DND-41 (cell line): ENCODE measurements around the gene LHX3.

Experiments
- ATAC-seq: fragments of 200-7000 bp; cut with Tn5 transposase; 3 replicates; pipeline ENCODE4 v1.9.1; 2021; ENCODE audit warnings: low read depth; ENCODE audit not compliant: insufficient read depth
- DNase-seq: peaks from one replicate; pipeline ENCODE4 v3.0.0-alpha.2; 2020
- H2AFZ ChIP-seq: 2 replicates; pipeline ENCODE4 v1.6.0; 2012; ENCODE audit warnings: low read depth, low read length
- H3K27ac ChIP-seq: 2 replicates; pipeline ENCODE4 v1.5.1; 2012; ENCODE audit warnings: low read length, inconsistent platforms
- H3K27me3 ChIP-seq: fragments of 200-600 bp; sonication (generic); 2 replicates; pipeline ENCODE4 v1.6.0; 2012; ENCODE audit warnings: low read length, mild to moderate bottlenecking, inconsistent platforms; ENCODE audit not compliant: insufficient read depth, poor library complexity
- H3K36me3 ChIP-seq: 2 replicates; pipeline ENCODE4 v1.5.1; 2012; ENCODE audit warnings: low read length, inconsistent platforms; ENCODE audit not compliant: insufficient read depth
- H3K4me1 ChIP-seq: 2 replicates; pipeline ENCODE4 v1.5.1; 2012; ENCODE audit warnings: mild to moderate bottlenecking, low read length; ENCODE audit not compliant: insufficient read depth
- H3K4me2 ChIP-seq: 2 replicates; pipeline ENCODE4 v1.6.0; 2012; ENCODE audit warnings: mild to moderate bottlenecking, moderate library complexity, low read length, inconsistent platforms; ENCODE audit not compliant: insufficient read depth
- H3K4me3 ChIP-seq, 2 experiments: fragments of 200-600 bp in 1 of 2; shearing (Covaris generic) in 1 of 2; 2 replicates each; pipeline ENCODE4 v1.5.1; 2012 to 2016; ENCODE audit warnings: inconsistent platforms in 2 of 2, low read length in 2 of 2, mild to moderate bottlenecking in 2 of 2, low read depth in 1 of 2, moderate library complexity in 1 of 2
- H3K79me2 ChIP-seq: 2 replicates; pipeline ENCODE4 v1.6.0; 2012; ENCODE audit warnings: low read length, inconsistent platforms; ENCODE audit not compliant: insufficient read depth
- H3K9ac ChIP-seq: 2 replicates; pipeline ENCODE4 v1.6.0; 2012; ENCODE audit warnings: low read depth, mild to moderate bottlenecking, inconsistent platforms, low read length, moderate library complexity
- H3K9me3 ChIP-seq: 2 replicates; pipeline ENCODE4 v1.5.1; 2012; ENCODE audit warnings: low read length, moderate library complexity, mild to moderate bottlenecking, inconsistent platforms; ENCODE audit not compliant: insufficient read depth, severe bottlenecking
- H4K20me1 ChIP-seq: 2 replicates; pipeline ENCODE4 v1.6.0; 2012; ENCODE audit warnings: low read length; ENCODE audit not compliant: insufficient read depth
- CTCF ChIP-seq: IDR thresholded peaks from 2 replicates; pipeline ENCODE4 v1.5.1; 2012; ENCODE audit warnings: borderline replicate concordance, low read length, moderate library complexity, mild to moderate bottlenecking; ENCODE audit not compliant: poor library complexity, severe bottlenecking; ENCODE audit errors: extremely low read depth
- EZH2 ChIP-seq: IDR thresholded peaks from 3 replicates; pipeline ENCODE4 v1.6.1; 2012; ENCODE audit warnings: borderline replicate concordance, low read depth, mild to moderate bottlenecking, moderate library complexity, low read length, inconsistent platforms; ENCODE audit not compliant: severe bottlenecking

Gene LHX3

GRCh38 chr9:136248951-136249876, 44.3 kb upstream of the LHX3 start:
- DNase-seq (no peak), ATAC-seq (no peak)
- Histone ChIP-seq H3K27ac (no peak overlapping the region), H3K4me1 (peaks cover 13% of the 10 kb centered on the region), H4K20me1 (peaks cover 7% of the 10 kb centered on the region; the same call in 1 of the 2 replicates), H3K9ac (no peak overlapping the region), H3K79me2 (peaks cover 11% of the 10 kb centered on the region), H2AFZ (no peak overlapping the region), H3K4me2 (no peak overlapping the region), H3K27me3 (no peaks in the 10 kb centered on the region), H3K9me3 (no peaks in the 10 kb centered on the region), H3K4me3 (no peak overlapping the region), H3K36me3 (no peaks in the 10 kb centered on the region)
- TF ChIP-seq EZH2 (no peak), CTCF (no peak)

- Histone ChIP-seq H3K9me3 (no peaks in the 10 kb centered on the region), H3K4me1 (peaks cover 24% of the 10 kb centered on the region), H4K20me1 (peaks cover 17% of the 10 kb centered on the region; the same call in 1 of the 2 replicates), H2AFZ (no peak overlapping the region), H3K79me2 (peaks cover 22% of the 10 kb centered on the region), H3K27ac (no peak overlapping the region), H3K4me2 (no peak overlapping the region), H3K27me3 (no peaks in the 10 kb centered on the region), H3K4me3 (no peak overlapping the region), H3K36me3 (no peaks in the 10 kb centered on the region), H3K9ac (no peak overlapping the region)
- no peak for TF ChIP-seq EZH2
- no peak for TF ChIP-seq CTCF
- DNase-seq, result no peak
- no peak for ATAC-seq
Observed at GRCh38 chr9:136247947-136248637, 43.2 kb upstream of the LHX3 start.

- Histone ChIP-seq H3K9ac (no peak overlapping the region), H3K4me3 (no peak overlapping the region), H3K27ac (no peak overlapping the region), H3K9me3 (no peaks in the 10 kb centered on the region), H3K36me3 (peaks cover 4% of the 10 kb centered on the region; the same call in 1 of the 2 replicates), H3K4me1 (peaks cover 28% of the 10 kb centered on the region), H3K4me2 (no peak overlapping the region), H2AFZ (no peak overlapping the region), H3K27me3 (no peaks in the 10 kb centered on the region), H4K20me1 (peaks cover 22% of the 10 kb centered on the region), H3K79me2 (peaks cover 28% of the 10 kb centered on the region)
- no peak for ATAC-seq
- no peak for DNase-seq
- TF ChIP-seq EZH2, result no peak
- no peak for TF ChIP-seq CTCF
Observed at GRCh38 chr9:136247551-136247916, 42.6 kb upstream of the LHX3 start.
